GM21737 (cell line): ENCODE data around the gene SLC7A5.
"Not testable (repeated sequence)": the region's sequence is repeated elsewhere in the genome, so short reads cannot be mapped to it uniquely, and the experiment has no call there.

Experiments used
- ATAC-seq: cut with Tn5 transposase; IDR thresholded peaks from one replicate; pipeline ENCODE4 v1.9.1; 2021; ENCODE audit warnings: mild to moderate bottlenecking, moderate library complexity; ENCODE audit not compliant: unreplicated experiment

Gene SLC7A5

DNA sequence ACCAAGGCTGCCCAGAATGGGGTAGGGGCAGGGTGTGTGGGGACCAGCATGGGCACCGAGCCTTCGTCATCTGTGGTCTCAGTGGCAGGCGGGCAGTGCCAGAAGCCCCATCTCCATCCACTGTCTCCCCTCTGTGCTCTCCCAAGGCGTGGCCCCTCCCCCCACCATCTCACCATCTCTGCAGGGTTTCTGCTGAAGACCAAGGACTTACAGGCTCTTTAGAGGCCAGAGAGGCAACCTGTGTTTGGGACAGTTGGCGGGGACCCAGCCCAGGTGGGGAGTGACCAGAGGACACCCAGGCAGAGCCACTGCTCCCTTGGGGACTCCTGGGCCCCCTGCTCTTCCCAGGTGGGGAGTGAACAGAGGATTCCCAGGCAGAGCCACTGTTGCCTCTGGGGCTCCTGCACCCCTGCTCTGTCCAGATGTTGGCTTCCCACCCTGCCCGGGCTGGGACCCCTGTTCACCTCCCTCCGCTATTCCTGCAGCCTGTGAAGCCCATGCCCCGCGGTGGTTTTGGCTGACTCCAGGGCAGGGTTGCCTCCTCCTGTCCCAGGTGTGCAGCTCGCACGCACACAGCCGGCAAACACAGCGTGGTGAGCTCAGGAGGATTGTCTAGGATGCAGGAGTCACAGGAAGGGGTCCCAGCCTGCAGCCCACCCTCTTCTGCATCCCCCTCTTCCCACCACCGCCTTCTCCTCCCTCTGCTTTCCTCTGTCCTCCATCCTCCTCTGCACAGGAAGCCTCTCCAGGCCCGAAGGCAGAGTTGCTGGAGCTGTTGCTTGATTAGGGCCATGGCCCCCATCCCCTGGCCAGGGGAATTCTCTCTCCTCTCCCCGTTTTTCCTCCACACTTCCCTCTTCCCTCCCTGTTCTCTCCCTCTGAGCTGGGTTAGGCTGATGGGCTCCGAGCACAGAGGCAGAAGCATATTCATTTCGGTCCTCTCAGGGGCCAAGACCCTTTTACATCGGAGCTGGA lies 45.0 kb downstream of the SLC7A5 start:
- no peak for ATAC-seq

DNA sequence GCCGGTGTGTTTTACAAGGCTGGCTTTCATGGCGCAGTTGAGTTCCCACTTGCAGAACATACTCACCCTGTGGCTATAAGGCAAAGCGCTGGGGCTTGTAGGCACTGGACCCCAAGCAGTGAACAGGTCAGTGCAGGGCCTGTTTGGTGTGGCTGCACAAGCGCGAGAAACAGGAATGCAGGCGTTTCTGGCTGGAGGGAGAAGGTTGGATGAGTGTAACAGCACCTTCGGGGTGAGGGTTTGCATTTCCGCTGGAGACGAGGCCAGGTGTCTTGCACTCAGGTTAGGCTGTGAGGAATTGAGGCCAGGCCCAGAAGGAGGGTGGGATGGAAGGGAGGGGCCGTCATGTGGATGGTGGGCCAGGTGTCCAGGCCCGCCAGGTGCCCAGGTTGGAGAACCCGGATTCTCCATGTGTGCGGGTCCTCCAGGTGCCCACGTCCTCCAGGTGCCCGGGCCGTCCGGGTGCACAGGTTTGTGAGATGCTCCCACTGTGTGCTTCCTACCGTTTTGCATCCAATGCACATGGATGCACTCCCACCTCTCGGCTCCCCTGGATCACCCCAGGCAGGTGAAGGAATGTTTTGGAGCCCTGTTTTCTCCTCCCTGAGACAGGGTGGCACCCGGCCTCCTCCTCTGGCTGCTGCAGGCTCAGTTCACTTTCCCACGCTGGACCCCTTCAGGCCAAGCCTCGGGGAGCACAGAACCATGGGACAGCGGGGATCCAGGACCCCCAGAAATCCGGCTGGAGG lies 46.0 kb downstream of the SLC7A5 start:
- ATAC-seq: no peak

DNA sequence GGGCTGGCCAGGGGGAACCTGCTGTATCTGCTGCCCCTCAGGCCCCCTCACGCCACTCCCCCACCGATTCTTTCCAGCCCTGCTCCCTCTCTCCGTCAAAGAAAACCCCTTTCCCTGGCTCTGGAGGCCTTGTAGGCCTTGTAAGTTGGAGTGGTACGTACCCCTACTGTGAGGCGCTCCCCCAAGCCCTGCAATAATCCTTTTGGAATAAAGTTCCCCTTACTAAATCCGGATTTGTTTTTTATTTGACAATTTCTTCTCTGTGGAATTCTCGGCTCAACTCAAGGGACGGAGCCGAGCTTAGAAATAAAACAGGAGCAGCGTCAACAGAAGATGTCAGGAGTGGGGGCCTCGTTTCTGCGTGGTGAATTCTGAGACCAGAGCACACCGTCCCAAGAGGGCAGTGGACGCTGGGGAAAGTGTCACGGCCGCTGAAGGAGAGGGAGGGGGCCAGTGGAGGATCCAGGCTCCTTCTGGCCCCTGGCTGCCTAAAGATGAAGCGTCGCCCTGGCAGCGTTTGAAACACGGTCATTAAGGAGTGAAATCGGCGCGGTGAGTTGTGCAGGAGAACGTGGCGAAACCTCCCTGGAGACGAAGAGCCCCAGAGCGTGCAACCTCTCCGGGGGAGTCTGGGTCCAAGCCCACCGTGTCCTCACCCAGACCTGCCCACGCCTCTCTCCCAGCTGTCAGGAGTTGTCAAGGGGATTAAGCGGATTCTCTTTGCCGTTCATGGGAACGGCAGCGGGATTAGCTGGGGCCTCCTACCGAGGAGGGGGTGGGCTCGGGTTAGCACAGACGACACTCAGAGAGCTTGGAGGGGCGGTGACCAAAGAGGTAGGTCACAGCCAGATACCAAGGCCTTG lies 47.0 kb downstream of the SLC7A5 start:
- ATAC-seq: no peak

DNA sequence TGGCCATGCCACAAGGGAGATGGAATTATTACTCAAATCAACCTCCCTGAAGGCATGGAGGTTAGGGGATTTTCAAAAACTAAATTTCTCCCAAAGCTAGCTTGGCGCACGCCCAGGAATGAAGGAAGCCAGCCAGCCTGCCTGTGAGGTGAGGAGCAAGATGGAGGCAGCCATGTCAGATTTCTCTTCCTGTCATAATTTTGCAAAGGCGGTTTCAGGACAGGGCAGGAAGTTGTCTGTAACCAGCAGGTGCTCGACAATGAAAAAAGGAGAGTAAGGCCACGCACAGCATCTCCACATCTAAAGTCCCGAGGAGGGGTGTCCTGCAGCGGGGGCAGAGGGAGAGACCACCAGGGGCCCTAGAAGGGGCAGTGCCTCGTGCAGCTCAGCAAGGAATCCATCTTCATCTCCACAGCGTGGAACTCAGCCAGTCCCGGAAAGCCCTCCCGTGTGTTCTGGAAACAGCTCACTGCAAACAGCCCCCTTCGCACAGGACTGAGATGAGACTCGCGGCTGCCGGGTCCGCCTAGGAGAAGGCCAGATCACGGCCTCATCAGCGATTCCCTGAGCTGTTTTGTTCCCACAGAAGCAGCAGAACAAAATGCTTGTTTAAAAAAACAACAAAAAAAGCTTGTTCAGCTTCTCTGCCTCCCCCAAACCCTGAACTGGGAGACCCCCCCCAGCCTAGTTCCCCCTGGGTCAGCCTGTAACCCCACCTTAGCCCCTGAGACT lies 47.8 kb downstream of the SLC7A5 start:
- no peak for ATAC-seq

DNA sequence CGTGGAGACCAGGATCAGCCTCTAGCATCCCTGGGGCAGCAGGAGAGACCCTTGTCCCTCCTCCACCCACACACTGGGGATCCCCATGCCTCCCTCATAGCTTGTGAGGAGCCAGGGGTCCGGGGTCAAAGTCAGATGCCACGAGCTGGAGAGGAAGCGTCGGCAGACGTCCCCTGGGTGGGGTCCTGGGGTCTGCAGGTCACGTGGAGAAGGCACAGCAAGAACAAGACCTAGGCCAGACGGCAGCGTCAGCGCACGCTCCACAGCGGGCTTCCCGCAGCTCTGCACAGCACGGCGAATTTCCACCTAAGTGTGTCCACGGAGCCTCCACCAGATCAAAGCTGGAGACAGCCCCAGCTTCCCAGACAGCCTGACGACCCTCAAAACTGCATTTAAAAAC lies 49.3 kb downstream of the SLC7A5 start:
- ATAC-seq: no peak

DNA sequence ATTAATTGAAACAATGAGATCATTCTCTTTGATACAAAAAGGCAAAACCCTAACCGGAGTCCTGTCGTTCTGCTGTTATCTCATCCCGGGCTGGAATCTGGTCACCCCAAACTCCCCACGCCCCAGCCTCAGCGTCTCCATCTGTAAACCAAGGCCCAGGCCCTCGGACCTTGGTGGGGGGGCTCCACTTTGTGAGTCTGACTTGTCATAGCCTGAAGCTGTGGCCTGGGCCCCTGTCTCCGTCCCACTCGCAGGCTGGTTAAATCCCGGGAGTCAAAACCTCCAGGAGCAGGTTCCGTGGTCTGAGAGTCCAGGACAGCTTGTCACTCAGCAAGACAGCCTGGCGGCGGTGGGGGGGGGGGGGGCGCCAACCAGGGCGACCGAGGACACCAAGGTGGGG lies 50.0 kb downstream of the SLC7A5 start:
- ATAC-seq: no peak

DNA sequence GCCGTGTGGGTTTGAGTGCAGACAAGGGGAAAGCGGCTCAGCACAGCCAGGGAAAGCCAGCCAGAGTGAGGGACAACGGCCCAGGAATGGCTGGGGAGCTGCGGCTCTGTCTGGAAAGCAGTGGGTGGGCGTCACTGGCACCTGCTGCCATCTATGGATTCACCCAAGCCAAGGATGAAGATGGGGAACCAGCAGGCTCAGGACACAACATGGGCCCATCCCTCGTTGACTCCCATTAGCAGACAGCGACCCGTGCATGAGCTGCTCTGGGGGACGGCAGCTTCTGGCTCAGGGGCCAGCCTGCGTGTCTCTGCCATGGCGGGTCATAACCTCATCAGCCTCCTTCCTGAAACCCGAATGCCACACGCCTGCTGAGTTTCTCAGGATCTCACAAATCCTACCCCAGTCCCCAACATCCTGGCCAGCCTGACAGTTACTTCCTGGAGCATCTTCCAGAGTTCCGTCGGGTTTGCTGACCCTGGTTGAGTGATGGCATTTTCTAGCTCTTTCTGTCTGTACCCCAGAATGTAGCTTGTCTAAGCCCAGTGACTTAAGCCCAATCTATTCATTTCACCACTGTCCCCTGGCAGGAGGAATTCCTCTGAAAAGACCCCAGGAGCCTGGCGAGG lies 50.7 kb downstream of the SLC7A5 start:
- no peak for ATAC-seq

DNA sequence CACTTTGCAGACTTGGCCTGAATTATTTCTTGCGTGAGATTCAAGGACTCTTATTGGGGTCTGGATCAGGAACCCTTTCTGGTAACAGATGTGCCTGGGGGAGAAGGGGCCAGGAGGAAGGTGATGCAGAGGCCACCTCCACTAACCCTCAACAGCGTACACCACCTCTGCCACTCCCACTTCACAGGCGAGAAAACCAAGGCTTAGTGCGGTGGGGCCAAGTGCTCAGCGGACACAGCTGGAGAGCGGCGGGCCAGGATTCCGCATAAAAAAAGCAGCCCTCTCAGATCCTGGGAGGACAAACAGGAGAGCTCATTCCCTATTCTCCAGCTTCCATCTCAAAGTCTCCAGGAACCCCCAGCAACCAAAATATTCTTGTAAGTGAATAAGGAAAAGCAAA lies 51.4 kb downstream of the SLC7A5 start:
- ATAC-seq: no peak

DNA sequence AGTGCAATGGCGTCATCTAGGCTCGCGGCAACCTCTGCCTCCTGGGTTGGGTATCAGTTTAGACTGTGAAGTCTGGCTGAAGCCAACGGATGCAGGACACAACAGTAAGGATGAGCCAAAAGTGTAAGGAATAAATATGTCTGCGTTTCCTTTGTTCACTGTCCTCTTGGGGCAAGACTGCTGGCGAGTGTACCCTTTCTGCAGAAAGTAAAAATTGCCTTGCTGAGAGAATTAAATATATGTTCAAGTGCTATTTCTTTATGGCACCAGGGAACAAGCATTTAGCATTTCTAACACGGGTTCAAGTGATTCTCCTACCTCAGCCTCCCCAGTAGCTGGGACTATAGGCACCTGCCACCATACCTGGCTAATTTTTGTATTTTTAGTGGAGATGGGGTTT lies 51.9 kb downstream of the SLC7A5 start:
- not testable (repeated sequence) for ATAC-seq

DNA sequence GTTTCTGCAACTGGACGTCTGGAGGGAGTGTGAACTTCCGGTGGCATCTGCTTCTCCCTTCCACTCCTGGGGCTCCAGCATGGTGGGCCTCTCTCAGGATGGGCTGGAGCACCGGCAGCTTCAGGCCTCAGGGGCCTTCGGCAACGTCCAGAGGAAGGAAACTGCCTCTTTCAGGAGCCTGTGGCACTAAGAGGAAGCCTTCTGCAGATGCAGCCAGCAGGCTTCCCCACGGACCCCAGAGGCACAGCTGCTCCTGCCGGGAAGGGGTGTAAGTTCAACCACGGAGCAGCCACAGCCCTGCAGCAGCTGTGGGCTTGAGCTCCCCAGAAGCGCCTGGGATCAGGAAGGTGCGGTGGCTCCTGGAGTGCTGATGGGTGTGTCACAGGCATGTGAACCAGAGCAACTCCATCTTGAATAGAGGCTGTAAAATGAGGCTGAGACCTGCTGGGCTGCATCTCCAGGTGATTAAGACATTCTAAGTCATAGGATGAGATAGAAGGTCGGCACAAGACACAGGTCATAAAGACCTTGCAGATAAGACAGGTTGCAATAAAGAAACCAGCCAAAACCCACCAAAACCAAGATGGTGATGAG lies 52.7 kb downstream of the SLC7A5 start:
- ATAC-seq: no peak

DNA sequence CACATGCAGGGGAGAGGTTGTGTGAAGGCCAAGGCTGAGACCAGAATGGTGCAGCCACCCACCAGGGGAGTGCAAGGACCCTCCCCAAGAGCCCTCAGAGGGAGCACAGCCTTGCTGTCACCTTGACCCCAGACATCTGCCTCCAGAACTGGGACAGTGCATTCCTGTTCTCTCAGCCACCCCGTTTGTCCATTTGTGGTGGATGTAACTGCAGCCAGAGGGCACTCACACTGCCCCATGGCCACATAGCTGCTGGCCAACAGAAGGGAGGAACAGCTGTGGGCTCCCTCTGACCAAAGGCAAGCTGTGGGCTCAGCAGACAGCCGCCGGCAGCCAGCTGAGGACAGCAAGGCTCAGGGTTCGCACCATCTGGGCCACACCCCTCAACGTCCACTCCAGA lies 53.7 kb downstream of the SLC7A5 start:
- no peak for ATAC-seq

DNA sequence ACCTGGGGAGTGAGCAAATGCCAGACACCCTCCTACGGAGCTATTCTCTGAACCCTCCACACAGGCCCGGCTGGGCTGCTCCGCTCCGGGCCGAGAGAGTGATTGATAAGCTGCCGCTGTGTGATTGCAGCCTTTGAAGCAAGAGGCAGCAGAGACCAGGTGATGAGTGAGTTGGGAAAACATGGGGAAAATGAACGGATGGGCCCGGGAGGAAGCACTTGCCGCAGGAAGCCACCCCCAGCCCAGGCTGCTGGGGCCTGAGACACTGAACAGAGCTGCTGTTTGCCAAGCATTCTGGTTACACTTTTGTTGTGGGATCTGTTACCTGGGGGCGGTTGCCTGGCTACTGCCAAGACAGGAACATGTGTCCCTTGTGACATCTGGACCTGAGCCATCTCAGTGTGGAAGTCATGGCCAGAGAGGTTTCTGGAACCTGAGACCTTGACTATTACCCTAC lies 57.1 kb downstream of the SLC7A5 start:
- no peak for ATAC-seq

DNA sequence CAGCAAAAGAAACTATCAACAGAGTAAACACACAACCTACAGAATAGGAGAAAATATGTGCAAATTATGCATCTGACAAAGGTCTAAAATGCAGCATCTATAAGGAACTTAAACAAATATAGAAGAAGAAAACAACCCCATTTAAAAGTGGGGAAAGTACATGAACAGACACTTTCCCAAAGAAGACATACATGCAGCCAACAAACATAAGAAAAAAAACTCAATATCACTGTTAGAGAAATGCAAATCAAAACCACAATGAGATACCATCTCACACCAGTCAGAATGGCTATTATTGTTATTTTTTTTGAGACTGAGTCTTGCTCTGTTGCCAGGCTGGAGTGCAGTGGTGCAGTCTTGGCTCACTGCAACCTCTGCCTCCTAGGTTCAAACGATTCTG lies 57.9 kb downstream of the SLC7A5 start:
- ATAC-seq: not testable (repeated sequence)

DNA sequence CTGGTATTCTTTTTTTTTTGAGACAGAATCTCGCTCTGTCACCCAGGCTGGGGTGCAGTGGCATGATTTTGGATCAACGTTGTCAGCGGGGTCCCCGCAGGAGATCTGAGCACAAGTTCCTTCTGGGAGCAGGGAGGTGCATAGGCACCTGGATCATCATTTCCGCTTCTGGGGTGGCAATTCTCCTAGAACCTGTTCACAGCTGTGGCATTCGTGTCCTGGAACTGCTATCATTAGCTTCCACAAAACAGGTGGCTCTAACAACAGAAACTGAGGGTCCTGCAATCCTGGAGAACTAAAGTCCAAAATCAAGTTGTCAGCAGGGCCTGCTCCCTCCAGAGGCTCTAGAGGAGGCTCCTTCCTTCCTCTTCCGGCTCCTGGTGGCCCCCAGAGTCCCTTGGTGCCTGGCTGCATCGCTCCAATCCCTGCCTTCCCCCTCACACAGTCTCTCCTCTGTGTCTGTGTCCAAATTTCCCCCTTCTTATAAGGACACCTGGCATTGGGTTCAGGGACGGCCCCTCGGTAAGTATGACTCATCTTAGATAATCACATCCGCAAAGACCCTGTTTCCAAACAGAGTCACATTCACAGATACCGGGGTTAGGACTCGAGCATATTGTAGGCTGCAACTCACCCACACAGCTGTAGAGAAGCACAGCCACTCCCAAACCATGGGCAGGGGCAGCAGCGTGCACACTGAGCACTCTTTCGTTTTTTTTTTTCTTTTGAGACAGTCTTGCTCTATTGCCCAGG lies 60.0 kb downstream of the SLC7A5 start:
- peak; percentile 48 for ATAC-seq

DNA sequence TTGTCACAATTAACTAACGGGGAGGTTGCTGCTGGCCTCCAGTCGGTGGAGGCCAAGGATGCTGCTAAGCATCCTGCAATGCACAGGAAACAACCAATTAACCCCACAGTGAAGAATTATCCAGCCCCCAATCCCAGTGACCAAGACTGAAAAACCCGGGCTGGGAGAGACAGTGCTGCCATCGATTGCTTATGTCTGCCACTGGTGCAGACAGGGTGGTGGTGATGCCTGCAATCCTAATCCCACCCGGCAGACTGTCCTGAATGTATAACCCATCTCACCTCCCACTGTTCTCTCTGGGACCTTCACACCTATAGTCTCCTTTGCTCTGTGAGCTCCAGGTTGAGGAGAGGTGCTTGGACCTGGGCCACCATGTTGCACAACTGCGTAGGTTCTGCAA lies 61.2 kb downstream of the SLC7A5 start:
- ATAC-seq: no peak

DNA sequence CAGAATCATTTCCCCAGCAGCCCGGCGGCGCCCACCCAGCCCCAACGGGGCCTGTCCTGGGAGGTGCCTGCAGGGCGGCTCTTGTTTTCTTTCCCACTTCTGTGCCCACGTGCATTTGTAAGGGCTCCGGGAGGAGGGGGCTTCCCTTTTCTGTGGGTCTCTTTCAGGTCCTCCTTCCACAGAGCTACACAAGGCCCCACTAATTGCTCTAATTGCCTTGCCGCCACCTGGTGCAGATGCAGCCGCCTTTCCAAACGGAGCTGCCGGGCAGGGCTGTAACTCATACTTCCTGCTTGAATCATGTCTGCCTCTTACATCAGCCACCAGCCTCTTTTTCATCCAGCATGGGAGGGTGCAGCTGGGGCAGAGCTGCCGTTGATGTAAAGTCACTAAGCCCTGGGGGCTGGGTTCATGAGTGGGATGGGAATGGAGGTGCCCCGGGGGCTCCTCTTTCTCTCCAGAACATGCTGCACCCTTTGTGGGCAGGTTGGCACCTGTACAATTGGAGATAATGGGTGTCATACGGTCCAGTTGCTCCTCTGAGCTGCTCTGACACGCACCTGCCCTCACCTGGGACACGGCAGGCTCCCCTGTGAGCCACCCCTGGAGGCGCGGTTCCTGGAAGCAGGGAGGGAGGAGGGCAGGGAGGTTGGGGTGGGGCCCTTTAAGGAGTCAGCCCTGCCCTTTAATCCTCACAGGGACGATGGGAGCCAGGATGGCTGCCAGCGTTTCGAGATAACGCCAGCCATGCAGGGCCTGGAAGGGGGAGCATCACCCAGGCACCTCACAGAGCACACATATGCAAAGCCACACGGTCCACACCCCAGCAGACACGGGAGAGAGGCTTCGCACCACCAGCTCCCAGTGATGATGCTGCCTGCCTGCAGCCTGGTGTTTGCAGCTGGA lies 62.4 kb downstream of the SLC7A5 start:
- no peak for ATAC-seq

DNA sequence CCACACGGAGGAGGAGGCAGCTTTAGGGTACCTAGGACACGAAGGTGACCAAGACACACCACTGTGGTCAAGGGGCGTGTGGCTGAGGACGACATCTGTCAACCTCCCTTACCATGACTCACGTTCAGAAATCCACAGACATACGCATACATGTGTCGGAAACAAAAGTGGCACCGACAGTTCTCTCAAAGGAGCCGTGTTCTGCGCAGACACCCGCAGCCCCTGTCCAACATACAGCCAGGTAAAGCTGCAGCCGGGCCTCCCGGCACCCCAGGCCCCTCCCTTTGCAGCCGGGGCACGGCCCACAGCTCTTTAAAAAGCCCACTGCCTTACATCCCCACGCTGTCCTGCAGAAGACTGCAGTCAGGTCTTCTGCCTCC lies 63.1 kb downstream of the SLC7A5 start:
- no peak for ATAC-seq

DNA sequence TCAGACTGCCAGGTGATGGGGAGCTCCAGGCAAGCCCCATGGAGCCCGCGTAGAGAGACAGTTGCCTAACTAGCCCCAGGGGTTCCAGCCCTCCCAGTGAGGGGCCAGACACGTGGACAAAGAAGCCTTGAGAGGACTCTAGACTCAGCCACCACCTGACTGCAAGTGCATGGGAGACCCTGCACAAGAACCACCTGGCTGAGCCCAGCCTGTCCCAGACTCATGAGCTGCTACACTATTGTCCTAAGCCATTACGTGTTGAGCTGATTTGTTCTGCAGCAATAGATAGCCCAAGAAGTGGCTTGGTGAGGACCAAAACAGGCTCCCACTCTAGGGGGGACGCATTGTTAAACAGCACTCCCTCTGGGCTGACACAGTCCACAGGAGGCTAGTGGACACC lies 65.9 kb downstream of the SLC7A5 start:
- no peak for ATAC-seq
